ENCODE measurements around the gene MAML3.

MAML3 gene

DNA sequence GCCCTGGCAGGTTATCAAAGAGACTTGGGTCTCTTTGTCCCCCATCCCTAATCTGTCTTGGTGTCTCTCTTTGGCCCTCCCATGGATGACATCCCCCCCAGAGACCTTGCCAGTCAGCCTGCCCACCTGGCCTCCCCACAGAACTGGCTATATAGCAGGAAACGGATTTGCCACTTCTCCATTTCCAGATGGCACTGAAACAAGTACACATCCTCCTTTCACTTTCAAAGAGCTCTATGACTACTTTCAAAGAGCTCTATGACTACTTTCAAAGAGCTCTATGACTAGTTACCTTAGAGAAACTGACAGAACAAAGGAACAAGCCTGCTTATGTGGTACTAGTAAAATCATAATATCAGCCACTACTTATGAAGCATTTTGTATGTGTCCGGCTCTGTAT is 175.3 kb downstream of the MAML3 start:
- no peak overlapping the region for H3K4me3 ChIP-seq (ENCODE audit: control insufficient read depth, low read depth, low read length)
- TF ChIP-seq, protein P1, sequence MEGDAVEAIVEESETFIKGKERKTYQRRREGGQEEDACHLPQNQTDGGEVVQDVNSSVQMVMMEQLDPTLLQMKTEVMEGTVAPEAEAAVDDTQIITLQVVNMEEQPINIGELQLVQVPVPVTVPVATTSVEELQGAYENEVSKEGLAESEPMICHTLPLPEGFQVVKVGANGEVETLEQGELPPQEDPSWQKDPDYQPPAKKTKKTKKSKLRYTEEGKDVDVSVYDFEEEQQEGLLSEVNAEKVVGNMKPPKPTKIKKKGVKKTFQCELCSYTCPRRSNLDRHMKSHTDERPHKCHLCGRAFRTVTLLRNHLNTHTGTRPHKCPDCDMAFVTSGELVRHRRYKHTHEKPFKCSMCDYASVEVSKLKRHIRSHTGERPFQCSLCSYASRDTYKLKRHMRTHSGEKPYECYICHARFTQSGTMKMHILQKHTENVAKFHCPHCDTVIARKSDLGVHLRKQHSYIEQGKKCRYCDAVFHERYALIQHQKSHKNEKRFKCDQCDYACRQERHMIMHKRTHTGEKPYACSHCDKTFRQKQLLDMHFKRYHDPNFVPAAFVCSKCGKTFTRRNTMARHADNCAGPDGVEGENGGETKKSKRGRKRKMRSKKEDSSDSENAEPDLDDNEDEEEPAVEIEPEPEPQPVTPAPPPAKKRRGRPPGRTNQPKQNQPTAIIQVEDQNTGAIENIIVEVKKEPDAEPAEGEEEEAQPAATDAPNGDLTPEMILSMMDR (IDR thresholded peaks at IDR 0.05; ENCODE audit: control insufficient read depth, insufficient read depth, low read depth, low read length, missing control alignments), result no peak
- no peak for DNase-seq (ENCODE audit: low read depth)

DNA sequence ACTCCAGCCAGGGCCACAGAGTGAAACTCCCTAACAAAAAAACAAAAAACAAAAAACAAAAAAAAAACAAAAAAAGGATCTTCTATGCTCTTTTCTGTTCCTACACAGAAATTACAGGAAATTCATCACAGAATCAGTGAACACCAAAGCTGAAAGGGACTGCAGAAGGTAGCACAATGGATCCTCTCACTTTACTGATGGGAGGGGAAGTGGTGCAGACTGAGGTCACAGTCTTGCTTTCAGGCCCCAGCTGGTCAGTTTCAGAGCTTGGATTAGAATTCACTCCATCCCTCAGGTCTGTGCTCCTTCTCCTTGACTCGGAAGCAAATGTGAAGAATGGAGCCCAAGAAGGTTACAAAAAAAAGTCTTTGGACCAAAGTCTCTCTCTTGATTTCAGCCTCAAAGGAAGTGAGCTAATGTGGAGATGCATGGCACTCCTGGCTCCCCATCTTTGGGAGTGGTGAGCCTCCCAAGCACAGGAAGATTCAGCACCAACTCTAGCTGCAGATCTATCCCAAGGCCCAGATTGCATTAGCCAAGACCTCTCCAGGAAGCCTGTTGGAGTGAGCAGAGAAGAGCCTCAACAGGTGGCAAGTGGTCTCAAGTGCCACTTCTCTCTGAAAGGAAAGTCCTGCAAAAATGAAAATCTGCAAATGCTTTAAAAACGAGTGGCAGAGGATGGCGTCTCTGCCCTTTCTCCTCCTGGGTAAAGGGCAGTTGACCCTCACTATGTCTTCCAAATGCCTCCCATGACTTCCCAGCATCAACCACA is 176.0 kb downstream of the MAML3 start:
- DNase-seq (ENCODE audit: low read depth), result no peak
- TF ChIP-seq, protein P1 (IDR thresholded peaks at IDR 0.05; ENCODE audit: control insufficient read depth, insufficient read depth, low read depth, low read length, missing control alignments), result no peak
- no peak overlapping the region for H3K4me3 ChIP-seq (ENCODE audit: control insufficient read depth, low read depth, low read length)

DNA sequence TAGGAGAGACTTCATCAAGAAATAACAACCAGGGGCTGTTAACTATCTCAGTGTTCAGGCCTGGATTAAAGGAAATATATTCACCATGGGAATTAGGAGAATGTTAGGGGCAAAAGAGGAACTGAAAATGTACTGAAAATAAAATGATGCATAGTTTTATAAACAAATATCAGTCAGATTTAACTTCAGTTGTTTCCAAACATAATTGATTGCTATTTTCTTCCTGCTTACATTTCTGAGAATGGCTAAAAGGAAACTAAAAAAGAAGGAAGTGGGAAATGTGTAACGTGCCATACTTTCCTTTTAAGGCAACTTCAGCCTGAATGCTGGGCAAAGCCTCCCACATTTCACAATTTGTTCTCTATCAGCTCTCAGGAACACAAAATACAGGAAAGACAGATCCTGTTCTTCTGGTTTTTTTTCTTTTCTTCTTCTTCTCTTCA is 178.1 kb downstream of the MAML3 start:
- no peak overlapping the region for H3K4me3 ChIP-seq (ENCODE audit: control insufficient read depth, low read depth, low read length)
- TF ChIP-seq, protein P1 (IDR thresholded peaks at IDR 0.05; ENCODE audit: control insufficient read depth, insufficient read depth, low read depth, low read length, missing control alignments), result no peak
- DNase-seq (ENCODE audit: low read depth), result peak; percentile 2

DNA sequence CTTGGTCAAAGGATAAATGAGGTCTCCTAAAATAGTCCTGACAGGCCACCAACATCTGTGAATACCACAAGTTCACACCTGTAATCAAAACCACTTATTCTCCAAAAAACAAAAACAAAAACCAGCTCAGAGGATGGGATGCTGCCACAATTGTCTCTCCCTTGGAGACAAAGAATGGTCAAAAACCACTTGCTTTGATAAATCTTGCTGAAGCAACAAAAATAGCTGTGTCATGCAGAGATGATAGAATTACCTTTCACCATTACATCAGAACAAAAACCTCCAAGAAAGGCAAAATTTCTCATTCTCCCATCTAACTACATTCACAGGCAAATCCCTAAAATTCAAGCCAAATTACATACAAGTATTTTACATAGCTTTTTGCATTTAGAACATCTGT is 180.4 kb downstream of the MAML3 start:
- no peak for DNase-seq (ENCODE audit: low read depth)
- H3K4me3 ChIP-seq (ENCODE audit: control insufficient read depth, low read depth, low read length), result no peak overlapping the region
- TF ChIP-seq, protein P1 (IDR thresholded peaks at IDR 0.05; ENCODE audit: control insufficient read depth, insufficient read depth, low read depth, low read length, missing control alignments), result no peak

DNA sequence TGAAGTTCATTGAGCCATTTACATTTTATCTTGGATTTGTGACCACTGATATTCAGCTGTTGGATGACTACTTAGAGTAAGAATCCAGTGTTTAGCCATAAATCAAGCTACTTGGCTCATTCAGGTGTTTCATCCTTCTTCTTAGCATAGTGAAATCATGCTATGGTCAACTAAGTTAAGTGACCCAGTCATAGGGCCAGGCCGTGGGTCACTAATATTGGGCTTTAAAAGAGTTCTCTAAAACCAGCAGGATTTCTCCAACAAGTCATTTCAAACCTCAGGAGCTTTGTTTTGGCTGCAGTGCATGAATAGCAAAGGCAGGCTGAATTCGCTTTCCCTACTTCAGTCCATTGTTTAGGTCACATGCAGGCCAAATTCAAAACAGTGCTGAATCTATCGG is 181.0 kb downstream of the MAML3 start:
- H3K4me3 ChIP-seq (ENCODE audit: control insufficient read depth, low read depth, low read length), result no peak overlapping the region
- TF ChIP-seq, protein P1 (IDR thresholded peaks at IDR 0.05; ENCODE audit: control insufficient read depth, insufficient read depth, low read depth, low read length, missing control alignments), result no peak
- no peak for DNase-seq (ENCODE audit: low read depth)

DNA sequence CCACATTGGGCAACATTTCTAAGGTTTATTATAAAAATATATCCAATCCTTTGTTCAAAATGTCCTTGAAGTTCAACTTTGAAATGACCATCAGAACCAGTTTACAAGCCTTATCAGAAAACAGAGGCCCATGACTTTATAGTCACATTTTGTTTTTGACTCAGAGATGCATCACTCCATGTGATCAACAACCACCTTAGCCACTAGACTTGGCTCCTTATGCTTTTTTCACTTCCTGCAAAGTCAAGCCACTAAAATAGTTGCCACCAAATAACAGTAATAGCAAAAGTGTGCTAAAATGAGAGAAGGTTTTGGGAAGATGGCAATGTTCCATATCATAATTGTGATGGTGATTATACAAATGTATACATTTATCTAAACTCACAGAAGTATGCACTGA is 181.7 kb downstream of the MAML3 start:
- no peak overlapping the region for H3K4me3 ChIP-seq (ENCODE audit: control insufficient read depth, low read depth, low read length)
- TF ChIP-seq, protein P1 (IDR thresholded peaks at IDR 0.05; ENCODE audit: control insufficient read depth, insufficient read depth, low read depth, low read length, missing control alignments), result no peak
- DNase-seq (ENCODE audit: low read depth), result no peak

All from AG09309 (cell line).